ENCODE measurements around the gene TIMM50. TPM values are rescaled to one million over a fixed set of nuclear protein-coding genes. Genes with fewer than 3 reads are reported as not detected.

The TIMM50 gene
- total and polyA plus RNA-seq, 2 of the 13 experiments (the other 11 are each of a cell fraction or from before 2014, with no cell fraction given) = 91.1 to 92.5 TPM

DNA sequence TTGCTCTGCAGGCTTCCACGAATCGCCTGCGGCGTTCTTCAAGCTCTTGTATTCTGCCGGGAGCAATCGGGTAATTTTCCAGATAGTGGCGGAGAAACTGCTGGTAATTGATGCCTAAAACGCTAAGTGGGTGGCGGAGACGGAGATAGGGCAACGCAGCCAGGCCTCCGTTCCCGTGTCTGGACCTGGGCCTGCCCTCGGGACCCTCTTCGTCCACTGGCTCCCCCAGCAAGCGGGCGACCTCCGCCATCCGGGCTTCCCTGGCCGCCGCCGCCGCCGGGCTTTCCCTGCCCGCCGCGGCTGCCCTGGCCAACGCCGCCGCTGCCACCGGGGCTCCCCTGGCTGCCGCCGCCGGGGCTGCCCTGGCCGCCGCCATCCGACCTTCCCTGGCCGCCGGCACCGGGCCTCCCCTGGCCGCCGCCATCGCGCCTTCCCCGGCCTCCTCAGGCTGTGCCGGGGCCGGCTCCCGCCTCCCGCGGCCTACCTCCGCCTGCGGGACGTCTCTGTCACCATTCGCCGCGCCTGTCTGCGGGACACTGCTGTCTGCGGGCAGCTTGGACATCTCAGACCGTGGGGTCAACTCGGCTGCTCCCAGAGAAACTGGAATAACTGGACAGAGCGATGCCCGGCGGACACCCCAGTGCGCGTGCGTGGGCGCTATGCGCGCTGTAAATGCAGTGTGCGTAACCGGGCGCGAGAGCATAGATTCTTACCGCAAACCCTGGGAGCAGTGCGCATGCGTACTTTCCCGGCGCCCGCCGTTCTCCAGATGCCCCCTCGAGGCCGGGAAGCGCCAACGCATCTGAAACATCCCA lies 59.1 kb downstream of the TIMM50 start, which contains the start of gene EID2 (continued):
- TF ChIP-seq, protein P1, sequence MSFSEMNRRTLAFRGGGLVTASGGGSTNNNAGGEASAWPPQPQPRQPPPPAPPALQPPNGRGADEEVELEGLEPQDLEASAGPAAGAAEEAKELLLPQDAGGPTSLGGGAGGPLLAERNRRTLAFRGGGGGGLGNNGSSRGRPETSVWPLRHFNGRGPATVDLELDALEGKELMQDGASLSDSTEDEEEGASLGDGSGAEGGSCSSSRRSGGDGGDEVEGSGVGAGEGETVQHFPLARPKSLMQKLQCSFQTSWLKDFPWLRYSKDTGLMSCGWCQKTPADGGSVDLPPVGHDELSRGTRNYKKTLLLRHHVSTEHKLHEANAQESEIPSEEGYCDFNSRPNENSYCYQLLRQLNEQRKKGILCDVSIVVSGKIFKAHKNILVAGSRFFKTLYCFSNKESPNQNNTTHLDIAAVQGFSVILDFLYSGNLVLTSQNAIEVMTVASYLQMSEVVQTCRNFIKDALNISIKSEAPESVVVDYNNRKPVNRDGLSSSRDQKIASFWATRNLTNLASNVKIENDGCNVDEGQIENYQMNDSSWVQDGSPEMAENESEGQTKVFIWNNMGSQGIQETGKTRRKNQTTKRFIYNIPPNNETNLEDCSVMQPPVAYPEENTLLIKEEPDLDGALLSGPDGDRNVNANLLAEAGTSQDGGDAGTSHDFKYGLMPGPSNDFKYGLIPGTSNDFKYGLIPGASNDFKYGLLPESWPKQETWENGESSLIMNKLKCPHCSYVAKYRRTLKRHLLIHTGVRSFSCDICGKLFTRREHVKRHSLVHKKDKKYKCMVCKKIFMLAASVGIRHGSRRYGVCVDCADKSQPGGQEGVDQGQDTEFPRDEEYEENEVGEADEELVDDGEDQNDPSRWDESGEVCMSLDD (CRISPR knock-in tag; IDR thresholded peaks at IDR 0.05; ENCODE audit: borderline replicate concordance) = no peak
- TF ChIP-seq, protein P2, sequence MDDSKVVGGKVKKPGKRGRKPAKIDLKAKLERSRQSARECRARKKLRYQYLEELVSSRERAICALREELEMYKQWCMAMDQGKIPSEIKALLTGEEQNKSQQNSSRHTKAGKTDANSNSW (CRISPR knock-in tag; IDR thresholded peaks at IDR 0.05; ENCODE audit: borderline replicate concordance) = no peak
- TF ChIP-seq, protein P3, sequence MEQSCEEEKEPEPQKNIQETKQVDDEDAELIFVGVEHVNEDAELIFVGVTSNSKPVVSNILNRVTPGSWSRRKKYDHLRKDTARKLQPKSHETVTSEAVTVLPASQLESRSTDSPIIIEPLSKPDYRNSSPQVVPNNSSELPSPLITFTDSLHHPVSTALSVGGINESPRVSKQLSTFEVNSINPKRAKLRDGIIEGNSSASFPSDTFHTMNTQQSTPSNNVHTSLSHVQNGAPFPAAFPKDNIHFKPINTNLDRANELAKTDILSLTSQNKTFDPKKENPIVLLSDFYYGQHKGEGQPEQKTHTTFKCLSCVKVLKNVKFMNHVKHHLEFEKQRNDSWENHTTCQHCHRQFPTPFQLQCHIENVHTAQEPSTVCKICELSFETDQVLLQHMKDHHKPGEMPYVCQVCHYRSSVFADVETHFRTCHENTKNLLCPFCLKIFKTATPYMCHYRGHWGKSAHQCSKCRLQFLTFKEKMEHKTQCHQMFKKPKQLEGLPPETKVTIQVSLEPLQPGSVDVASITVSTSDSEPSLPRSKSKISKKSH (CRISPR knock-in tag; IDR thresholded peaks at IDR 0.05; ENCODE audit: borderline replicate concordance) = peak; percentile 95; the same call in 1 of the 2 replicates
- TF ChIP-seq GATAD2A (CRISPR knock-in tag; IDR thresholded peaks at IDR 0.05) (0 out of 2 replicates have a peak, but pooled peaks have one; percentile 8), ZFAT (CRISPR knock-in tag; conservative IDR thresholded peaks at IDR 0.05) (no peak), ZNF614 (CRISPR knock-in tag; IDR thresholded peaks at IDR 0.05; ENCODE audit: borderline replicate concordance) (peak; percentile 94), MXI1 (IDR thresholded peaks at IDR 0.05; ENCODE audit: borderline replicate concordance, low read depth, low read length) (0 out of 3 replicates have a peak, but pooled peaks have one; percentile 43), ZNF138 (CRISPR knock-in tag; IDR thresholded peaks at IDR 0.05; ENCODE audit: low read depth) (0 out of 2 replicates have a peak, but pooled peaks have one; percentile 36), GABPB1 (CRISPR knock-in tag; IDR thresholded peaks at IDR 0.05) (peak; percentile 71; the same call in 1 of the 2 replicates), ZBTB8A (CRISPR knock-in tag; IDR thresholded peaks at IDR 0.05; ENCODE audit: borderline replicate concordance, low read depth) (no peak), ZNF629 (CRISPR knock-in tag; conservative IDR thresholded peaks at IDR 0.05) (0 out of 2 replicates have a peak, but pooled peaks have one; percentile 21), NONO (IDR thresholded peaks at IDR 0.05) (no peak), NONO (CRISPR knock-in tag; conservative IDR thresholded peaks at IDR 0.05) (0 out of 2 replicates have a peak, but pooled peaks have one; percentile 45), CAMTA2 (CRISPR knock-in tag; IDR thresholded peaks at IDR 0.05; ENCODE audit: borderline replicate concordance) (0 out of 2 replicates have a peak, but pooled peaks have one; percentile 52)
- TF ChIP-seq, protein P4, sequence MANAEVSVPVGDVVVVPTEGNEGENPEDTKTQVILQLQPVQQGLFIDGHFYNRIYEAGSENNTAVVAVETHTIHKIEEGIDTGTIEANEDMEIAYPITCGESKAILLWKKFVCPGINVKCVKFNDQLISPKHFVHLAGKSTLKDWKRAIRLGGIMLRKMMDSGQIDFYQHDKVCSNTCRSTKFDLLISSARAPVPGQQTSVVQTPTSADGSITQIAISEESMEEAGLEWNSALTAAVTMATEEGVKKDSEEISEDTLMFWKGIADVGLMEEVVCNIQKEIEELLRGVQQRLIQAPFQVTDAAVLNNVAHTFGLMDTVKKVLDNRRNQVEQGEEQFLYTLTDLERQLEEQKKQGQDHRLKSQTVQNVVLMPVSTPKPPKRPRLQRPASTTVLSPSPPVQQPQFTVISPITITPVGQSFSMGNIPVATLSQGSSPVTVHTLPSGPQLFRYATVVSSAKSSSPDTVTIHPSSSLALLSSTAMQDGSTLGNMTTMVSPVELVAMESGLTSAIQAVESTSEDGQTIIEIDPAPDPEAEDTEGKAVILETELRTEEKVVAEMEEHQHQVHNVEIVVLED (CRISPR knock-in tag; IDR thresholded peaks at IDR 0.05; ENCODE audit: borderline replicate concordance) = peak; percentile 81; the same call in 1 of the 2 replicates
- TF ChIP-seq, protein P5, sequence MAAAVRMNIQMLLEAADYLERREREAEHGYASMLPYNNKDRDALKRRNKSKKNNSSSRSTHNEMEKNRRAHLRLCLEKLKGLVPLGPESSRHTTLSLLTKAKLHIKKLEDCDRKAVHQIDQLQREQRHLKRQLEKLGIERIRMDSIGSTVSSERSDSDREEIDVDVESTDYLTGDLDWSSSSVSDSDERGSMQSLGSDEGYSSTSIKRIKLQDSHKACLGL (CRISPR knock-in tag; IDR thresholded peaks at IDR 0.05) = peak; percentile 60; the same call in 1 of the 2 replicates
- TF ChIP-seq, protein P6, sequence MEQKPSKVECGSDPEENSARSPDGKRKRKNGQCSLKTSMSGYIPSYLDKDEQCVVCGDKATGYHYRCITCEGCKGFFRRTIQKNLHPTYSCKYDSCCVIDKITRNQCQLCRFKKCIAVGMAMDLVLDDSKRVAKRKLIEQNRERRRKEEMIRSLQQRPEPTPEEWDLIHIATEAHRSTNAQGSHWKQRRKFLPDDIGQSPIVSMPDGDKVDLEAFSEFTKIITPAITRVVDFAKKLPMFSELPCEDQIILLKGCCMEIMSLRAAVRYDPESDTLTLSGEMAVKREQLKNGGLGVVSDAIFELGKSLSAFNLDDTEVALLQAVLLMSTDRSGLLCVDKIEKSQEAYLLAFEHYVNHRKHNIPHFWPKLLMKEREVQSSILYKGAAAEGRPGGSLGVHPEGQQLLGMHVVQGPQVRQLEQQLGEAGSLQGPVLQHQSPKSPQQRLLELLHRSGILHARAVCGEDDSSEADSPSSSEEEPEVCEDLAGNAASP (CRISPR knock-in tag; IDR thresholded peaks at IDR 0.05; ENCODE audit: borderline replicate concordance) = peak; percentile 69
- TF ChIP-seq, protein P7, sequence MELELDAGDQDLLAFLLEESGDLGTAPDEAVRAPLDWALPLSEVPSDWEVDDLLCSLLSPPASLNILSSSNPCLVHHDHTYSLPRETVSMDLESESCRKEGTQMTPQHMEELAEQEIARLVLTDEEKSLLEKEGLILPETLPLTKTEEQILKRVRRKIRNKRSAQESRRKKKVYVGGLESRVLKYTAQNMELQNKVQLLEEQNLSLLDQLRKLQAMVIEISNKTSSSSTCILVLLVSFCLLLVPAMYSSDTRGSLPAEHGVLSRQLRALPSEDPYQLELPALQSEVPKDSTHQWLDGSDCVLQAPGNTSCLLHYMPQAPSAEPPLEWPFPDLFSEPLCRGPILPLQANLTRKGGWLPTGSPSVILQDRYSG (CRISPR knock-in tag; IDR thresholded peaks at IDR 0.05) = 0 out of 2 replicates have a peak, but pooled peaks have one; percentile 64

Measured in HepG2 (cell line).